Lung (tissue), 12 donors: ENCODE results near the gene PTPRC. TPM values are rescaled to one million over a fixed set of nuclear protein-coding genes. Genes with fewer than 3 reads are reported as not detected.

Source experiments
- ATAC-seq: fragments of 200-7000 bp; cut with Tn5 transposase; one replicate; pipeline ENCODE4 v1.9.1; 2020; ENCODE audit warnings: moderate number of reproducible peaks; ENCODE audit not compliant: insufficient read depth, low FRiP score
- DNase-seq, 3 donors: peaks; one replicate each; pipeline ENCODE4 v3.0.0-alpha.2; 2013 to 2017
- H3K27ac ChIP-seq, 2 donors: one replicate each; pipeline ENCODE4 v1.5.1; 2013; ENCODE audit warnings: mild to moderate bottlenecking in 2 of 2, moderate library complexity in 2 of 2, control low read depth in 1 of 2, inconsistent platforms in 1 of 2, low read depth in 1 of 2, low read length in 1 of 2
- H3K27me3 ChIP-seq, 3 donors: one replicate each; pipeline ENCODE4 v1.5.1; 2013; ENCODE audit warnings: low read length in 2 of 3; ENCODE audit not compliant: control insufficient read depth in 3 of 3, insufficient read depth in 3 of 3
- H3K36me3 ChIP-seq, 4 donors: one replicate each; pipeline ENCODE4 v1.5.1; 2013; ENCODE audit warnings: low read length in 4 of 4, mild to moderate bottlenecking in 1 of 4, moderate library complexity in 1 of 4; ENCODE audit not compliant: control insufficient read depth in 4 of 4, insufficient read depth in 4 of 4
- H3K4me1 ChIP-seq, 5 donors: one replicate each; pipeline ENCODE4 v1.5.1; 2013; ENCODE audit warnings: low read length in 5 of 5, mild to moderate bottlenecking in 2 of 5, moderate library complexity in 1 of 5; ENCODE audit not compliant: control insufficient read depth in 5 of 5, insufficient read depth in 5 of 5
- H3K4me3 ChIP-seq: one replicate; pipeline ENCODE4 v1.5.1; 2013; ENCODE audit warnings: mild to moderate bottlenecking, control low read depth, moderate library complexity
- H3K9ac ChIP-seq, 2 donors: one replicate each; pipeline ENCODE4 v1.5.1; 2013; ENCODE audit warnings: low read length in 2 of 2, control low read depth in 1 of 2; ENCODE audit not compliant: insufficient read depth in 1 of 2
- H3K9me3 ChIP-seq, 4 donors: one replicate each; pipeline ENCODE4 v1.5.1; 2013; ENCODE audit warnings: low read length in 3 of 4, mild to moderate bottlenecking in 1 of 4, moderate library complexity in 1 of 4; ENCODE audit not compliant: control insufficient read depth in 4 of 4, insufficient read depth in 3 of 4
- WGBS, 2 donors: extraction: QIAGEN DNeasy Blood & Tissue Kit; methylation state at CpG; one replicate each; pipeline ENCODE4 v1.1.7; 2013; 5-methylcytosine and 5-hydroxymethylcytosine counted together
- polyA plus RNA-seq, 2 donors: library from polyadenylated mRNA; stranded (reverse); fragments of 200-250 nt; gene quantifications; one replicate each; pipeline ENCODE4 v1.2.1, GENCODE V29; 2013
- total RNA-seq, 2 donors: library from RNA; depleted of rRNA in 1 of 2; stranded (reverse); fragments of >200 nt in 1 of 2; gene quantifications; one replicate each; pipeline ENCODE4 v1.2.1, GENCODE V29; 2014 to 2021
- TF ChIP-seq, protein P1 (sequence below): IDR thresholded peaks from 2 replicates; pipeline ENCODE4 v1.5.1; 2012; ENCODE audit warnings: mild to moderate bottlenecking; ENCODE audit errors: control extremely low read depth, extremely low read depth
- donor health status: control.
- donor health status: control.
- donor health status: Bipolar disorder and iron deficiency.
- donor health status: healthy.
- donor health status: DM: yes; HTN: yes; CAD: no.

PTPRC gene
- total and polyA plus RNA-seq, 4 donors: 8.2 to 142 (median 86.1) TPM

DNA sequence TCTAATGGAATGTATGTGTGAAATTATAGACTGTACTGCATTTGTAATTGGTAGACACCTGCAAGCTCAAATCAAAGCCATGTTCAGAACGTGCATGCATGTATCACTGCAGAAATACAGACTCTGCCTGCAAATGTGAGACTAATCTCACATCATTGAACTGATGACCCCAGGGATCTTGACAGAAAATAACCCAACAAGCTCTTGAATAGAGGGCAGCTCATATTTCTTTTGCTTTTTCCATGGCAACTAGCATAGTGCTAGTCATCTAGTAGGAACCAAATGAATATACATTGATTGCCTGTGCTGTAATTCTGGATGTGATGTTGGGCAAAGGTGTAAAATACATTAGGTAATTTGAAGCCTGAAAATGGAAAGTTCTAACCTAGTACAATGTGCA is 62.4 kb downstream of the PTPRC start:
- no peak overlapping the region for H3K27ac ChIP-seq
- H3K4me3 ChIP-seq: no peak overlapping the region
- H3K4me1 ChIP-seq: peaks cover 0 to 13% (median 4%) of the 10 kb centered on the region in 5 donors
- H3K9ac ChIP-seq: no peak overlapping the region
- TF ChIP-seq, protein P1, sequence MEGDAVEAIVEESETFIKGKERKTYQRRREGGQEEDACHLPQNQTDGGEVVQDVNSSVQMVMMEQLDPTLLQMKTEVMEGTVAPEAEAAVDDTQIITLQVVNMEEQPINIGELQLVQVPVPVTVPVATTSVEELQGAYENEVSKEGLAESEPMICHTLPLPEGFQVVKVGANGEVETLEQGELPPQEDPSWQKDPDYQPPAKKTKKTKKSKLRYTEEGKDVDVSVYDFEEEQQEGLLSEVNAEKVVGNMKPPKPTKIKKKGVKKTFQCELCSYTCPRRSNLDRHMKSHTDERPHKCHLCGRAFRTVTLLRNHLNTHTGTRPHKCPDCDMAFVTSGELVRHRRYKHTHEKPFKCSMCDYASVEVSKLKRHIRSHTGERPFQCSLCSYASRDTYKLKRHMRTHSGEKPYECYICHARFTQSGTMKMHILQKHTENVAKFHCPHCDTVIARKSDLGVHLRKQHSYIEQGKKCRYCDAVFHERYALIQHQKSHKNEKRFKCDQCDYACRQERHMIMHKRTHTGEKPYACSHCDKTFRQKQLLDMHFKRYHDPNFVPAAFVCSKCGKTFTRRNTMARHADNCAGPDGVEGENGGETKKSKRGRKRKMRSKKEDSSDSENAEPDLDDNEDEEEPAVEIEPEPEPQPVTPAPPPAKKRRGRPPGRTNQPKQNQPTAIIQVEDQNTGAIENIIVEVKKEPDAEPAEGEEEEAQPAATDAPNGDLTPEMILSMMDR: no peak
- H3K36me3 ChIP-seq: peaks cover 0 to 4% (median 0%) of the 10 kb centered on the region in 4 donors
- WGBS, 2 donors: 43 to 80% methylated on average over 1 of the region's 1 CpG
- peak in 1 of 3 donors; percentile 25 for DNase-seq
- no peaks in the 10 kb centered on the region for H3K9me3 ChIP-seq
- ATAC-seq: no peak
- no peaks in the 10 kb centered on the region for H3K27me3 ChIP-seq

DNA sequence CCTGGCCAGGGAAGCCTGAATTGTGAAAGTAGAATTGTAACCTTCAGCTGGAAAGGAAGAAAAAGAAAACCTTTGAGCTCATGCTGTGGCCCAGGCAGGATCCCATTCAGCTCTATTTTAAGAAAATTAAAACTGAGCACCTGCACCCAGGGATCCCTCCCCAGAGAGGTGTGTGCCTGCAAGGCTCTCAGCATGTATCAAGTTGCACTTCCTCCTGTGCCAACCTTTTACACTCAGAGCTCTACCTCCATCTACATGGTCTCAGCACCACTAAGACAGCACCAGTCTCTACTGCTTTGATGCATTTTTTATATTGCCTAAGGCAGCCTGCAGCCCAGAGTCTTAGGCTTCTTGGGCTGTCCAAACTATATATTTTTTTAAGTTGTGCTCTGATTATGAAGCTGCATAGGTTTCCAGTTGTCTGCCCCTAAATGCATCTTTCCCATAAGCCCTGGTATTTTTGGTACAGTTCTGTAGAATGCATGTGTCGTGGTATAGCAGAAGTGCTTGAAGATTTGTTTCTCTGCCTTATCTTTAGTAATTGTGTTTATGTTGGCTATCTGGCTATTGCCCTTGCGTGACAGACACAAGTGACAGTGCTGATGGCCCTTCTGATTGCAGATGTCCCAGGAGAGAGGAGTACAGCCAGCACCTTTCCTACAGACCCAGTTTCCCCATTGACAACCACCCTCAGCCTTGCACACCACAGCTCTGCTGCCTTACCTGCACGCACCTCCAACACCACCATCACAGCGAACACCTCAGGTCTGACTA is 63.1 kb downstream of the PTPRC start:
- no peaks in the 10 kb centered on the region for H3K27me3 ChIP-seq
- no peak overlapping the region for H3K9ac ChIP-seq
- ATAC-seq (no peak), DNase-seq (no peak)
- H3K27ac ChIP-seq: no peak overlapping the region
- peaks cover 0 to 13% (median 4%) of the 10 kb centered on the region in 5 donors for H3K4me1 ChIP-seq
- peaks cover 0 to 4% (median 0%) of the 10 kb centered on the region in 4 donors for H3K36me3 ChIP-seq
- WGBS, 2 donors: 95 to 98% methylated on average over 4 of the region's 4 CpGs
- TF ChIP-seq, protein P1: no peak
- no peak overlapping the region for H3K4me3 ChIP-seq
- H3K9me3 ChIP-seq: no peaks in the 10 kb centered on the region

DNA sequence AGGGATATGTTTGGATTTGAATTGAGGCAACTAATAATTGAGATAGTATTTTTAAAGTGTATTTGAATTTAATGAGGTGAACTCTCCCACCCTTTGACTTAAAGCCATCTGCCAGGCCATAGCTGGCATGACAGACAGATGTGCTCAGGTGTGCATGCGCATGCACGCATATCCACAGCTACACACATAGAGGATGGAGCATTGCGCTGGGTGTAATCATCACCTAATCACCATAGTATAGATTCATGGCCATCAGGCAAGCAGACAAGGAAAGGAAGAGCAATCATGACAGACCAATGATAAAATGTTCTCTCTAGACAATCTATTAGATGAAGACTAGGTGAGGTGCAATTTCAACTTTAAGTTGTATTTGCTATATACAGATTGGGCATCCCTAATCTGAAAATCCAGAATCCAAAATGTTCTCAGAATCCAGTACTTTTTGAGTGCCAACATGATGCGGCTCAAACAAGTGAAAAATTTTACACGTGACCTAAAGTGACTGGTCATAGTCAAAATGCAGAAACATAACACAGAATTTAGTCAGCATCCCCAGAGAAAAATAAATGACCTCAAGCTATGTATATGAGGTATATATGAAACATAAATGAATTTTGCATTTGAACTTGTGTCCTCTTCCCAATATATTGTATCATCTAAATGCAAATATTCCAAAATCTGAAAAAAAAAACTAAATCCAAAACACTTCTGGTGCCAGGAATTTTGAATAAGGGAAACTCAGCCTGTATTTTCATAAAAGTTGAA is 70.1 kb downstream of the PTPRC start:
- H3K36me3 ChIP-seq: no peaks in the 10 kb centered on the region
- 98 to 100% methylated on average over 5 of the region's 5 CpGs for WGBS, 2 donors

More for the DNA sequence above, 70.1 kb downstream of the PTPRC start:
- no peak for ATAC-seq
- Histone ChIP-seq H3K9ac (no peak overlapping the region), H3K27ac (no peak overlapping the region), H3K4me3 (no peak overlapping the region), H3K9me3 (no peaks in the 10 kb centered on the region), H3K27me3 (no peaks in the 10 kb centered on the region), H3K4me1 (no peaks in the 10 kb centered on the region)
- DNase-seq: no peak
- TF ChIP-seq, protein P1: no peak
